PC-3 (cell line): ENCODE data around the gene TLNRD1. TPM values are rescaled to one million over a fixed set of nuclear protein-coding genes. Genes with fewer than 3 reads are reported as not detected.

Source experiments
- ATAC-seq: fragments of 200-7000 bp; cut with Tn5 transposase; 2 replicates; pipeline ENCODE4 v1.9.1; 2020; ENCODE audit warnings: mild to moderate bottlenecking, moderate library complexity
- BruUV-seq: library from RNA; stranded (reverse); fragments of 400-500 nt; replicated peaks from 2 replicates; lab custom pipeline; 2021; lab: Mats Ljungman, UMichigan
- CTCF ChIA-PET: fragments of 300-600 bp; sonication (Branson Sonifier 250); formaldehyde crosslinking; loops from one replicate; lab custom pipeline; 2022; ENCODE audit warnings: antibody characterized with exemption; lab: Charles Lee
- POLR2A ChIA-PET: fragments of 300-600 bp; sonication (Branson Sonifier 250); formaldehyde crosslinking; loops from one replicate; lab custom pipeline; 2022; ENCODE audit warnings: antibody characterized with exemption; ENCODE audit not compliant: unreplicated experiment; lab: Charles Lee
- DNase-seq: peaks from one replicate; pipeline ENCODE4 v3.0.0-alpha.2; 2015
- H2AFZ ChIP-seq: fragments of 300-600 bp; sonication (generic); 2 replicates; pipeline ENCODE4 v1.6.0; 2016; ENCODE audit warnings: antibody characterized with exemption, low read length
- H3F3A ChIP-seq: fragments of 300-600 bp; sonication (generic); one replicate; pipeline ENCODE4 v1.6.0; 2017; ENCODE audit warnings: antibody characterized with exemption, low read length, control low read depth, mild to moderate bottlenecking; ENCODE audit not compliant: unreplicated experiment
- H3K27ac ChIP-seq: fragments of 300-600 bp; sonication (generic); 2 replicates; pipeline ENCODE4 v1.5.1; 2016; ENCODE audit warnings: mild to moderate bottlenecking, low read length
- H3K27me3 ChIP-seq: fragments of 300-600 bp; sonication (generic); 2 replicates; pipeline ENCODE4 v1.6.1; 2016; ENCODE audit warnings: low read length, mixed read lengths
- H3K36me3 ChIP-seq: fragments of 300-600 bp; sonication (generic); 2 replicates; pipeline ENCODE4 v1.6.1; 2016; ENCODE audit warnings: low read depth, mixed run types, low read length, mixed read lengths
- H3K4me1 ChIP-seq: fragments of 300-600 bp; sonication (generic); 2 replicates; pipeline ENCODE4 v1.5.1; 2016; ENCODE audit warnings: low read length; ENCODE audit not compliant: insufficient read depth
- H3K4me2 ChIP-seq: fragments of 300-600 bp; sonication (generic); 2 replicates; pipeline ENCODE4 v1.6.0; 2016; ENCODE audit warnings: low read length
- H3K4me3 ChIP-seq: fragments of 300-600 bp; sonication (generic); 2 replicates; pipeline ENCODE4 v1.5.1; 2016; ENCODE audit warnings: mild to moderate bottlenecking, low read length, mixed read lengths
- H3K79me2 ChIP-seq: fragments of 300-600 bp; sonication (generic); 2 replicates; pipeline ENCODE4 v1.6.1; 2017; ENCODE audit warnings: low read length, mixed read lengths
- H3K9ac ChIP-seq: fragments of 300-600 bp; sonication (generic); 2 replicates; pipeline ENCODE4 v1.6.0; 2016; ENCODE audit warnings: mild to moderate bottlenecking, low read length
- H3K9me2 ChIP-seq: fragments of 300-600 bp; sonication (generic); replicated peaks from 2 replicates; pipeline ENCODE4 v1.6.1; 2016; ENCODE audit warnings: mixed run types, low read length, mixed read lengths
- H3K9me3 ChIP-seq: fragments of 300-600 bp; sonication (generic); 2 replicates; pipeline ENCODE4 v1.6.1; 2016; ENCODE audit warnings: low read length, mixed read lengths
- H4K20me1 ChIP-seq: fragments of 300-600 bp; sonication (generic); 2 replicates; pipeline ENCODE4 v1.6.1; 2016; ENCODE audit warnings: low read length, mixed read lengths
- CTCF ChIP-seq: fragments of 300-600 bp; sonication (generic); conservative IDR thresholded peaks from 2 replicates; pipeline ENCODE4 v1.5.1; 2017; ENCODE audit warnings: antibody characterized with exemption, low read depth, mild to moderate bottlenecking, low read length
- EZH2 ChIP-seq: fragments of 300-600 bp; sonication (generic); IDR thresholded peaks from one replicate; pipeline ENCODE4 v1.6.1; 2017; ENCODE audit warnings: antibody characterized with exemption, mild to moderate bottlenecking, low read length; ENCODE audit not compliant: unreplicated experiment
- EZH2phosphoT487 ChIP-seq: fragments of 300-600 bp; sonication (generic); IDR thresholded peaks from 2 replicates; pipeline ENCODE4 v1.6.1; 2018; ENCODE audit warnings: mild to moderate bottlenecking, antibody characterized with exemption, low read length, borderline replicate concordance
- intact Hi-C: fragments of 100-400 bp; cut with micrococcal nuclease; formaldehyde crosslinking; loops from 2 replicates; pipeline ENCODE4 v1.9.0; 2023
- total RNA-seq: library from RNA; depleted of rRNA; stranded (reverse); fragments of >200 nt; gene quantifications from 2 replicates; pipeline ENCODE4 v1.2.3, GENCODE V29; 2014

TLNRD1 gene
- total RNA-seq, 1 experiment from 2014 or later: 17.8 TPM

GRCh38 chr15:80970658-80971057, 30.1 kb upstream of the TLNRD1 start:
- peak; percentile 56 for ATAC-seq
- Histone ChIP-seq H3K9me2 (no peaks in the 10 kb centered on the region), H3K9ac (no peak overlapping the region), H3K27ac (peak overlapping the region; percentile 29), H3F3A (no peaks in the 10 kb centered on the region), H3K4me1 (peaks cover 19% of the 10 kb centered on the region), H2AFZ (no peak overlapping the region), H3K27me3 (no peaks in the 10 kb centered on the region), H3K79me2 (peaks cover 14% of the 10 kb centered on the region), H3K36me3 (peaks cover 4% of the 10 kb centered on the region; the same call in 1 of the 2 replicates), H3K4me3 (peak overlapping the region; percentile 5; the same call in 1 of the 2 replicates), H3K4me2 (peak overlapping the region; percentile 63), H3K9me3 (no peaks in the 10 kb centered on the region), H4K20me1 (no peaks in the 10 kb centered on the region)
- TF ChIP-seq CTCF (no peak), EZH2phosphoT487 (no peak), EZH2 (no peak)
- intact Hi-C loops: loop anchor here (1.0 to 10.0 kb wide), 7 partner anchors 56 to 515 kb away; no protein-coding TSS in a partner anchor
- ChIA-PET CTCF (interaction anchor here (1.2 kb wide), 2 partner anchors 194 to 403 kb away, joined by 5 to 9 read pairs; no protein-coding TSS in a partner anchor), POLR2A (no interaction called here)
- peak; percentile 76 for DNase-seq
- no TSS peak for BruUV-seq

GRCh38 chr15:80971143-80971542, 29.6 kb upstream of the TLNRD1 start:
- Histone ChIP-seq H3K9ac (no peak overlapping the region), H3K27ac (peak overlapping the region; percentile 11; the same call in 1 of the 2 replicates), H3K4me3 (no peak overlapping the region), H3K79me2 (peaks cover 15% of the 10 kb centered on the region), H3K9me2 (no peaks in the 10 kb centered on the region), H3K4me2 (peak overlapping the region; percentile 63), H3K4me1 (peaks cover 19% of the 10 kb centered on the region), H3K9me3 (no peaks in the 10 kb centered on the region), H3F3A (no peaks in the 10 kb centered on the region), H3K27me3 (no peaks in the 10 kb centered on the region), H3K36me3 (peaks cover 4% of the 10 kb centered on the region; the same call in 1 of the 2 replicates), H2AFZ (no peak overlapping the region), H4K20me1 (no peaks in the 10 kb centered on the region)
- intact Hi-C loops: loop anchor here (5.0 to 10.0 kb wide), 4 partner anchors 56 to 404 kb away; no protein-coding TSS in a partner anchor
- ChIA-PET CTCF (no interaction called here), POLR2A (no interaction called here)
- BruUV-seq: no TSS peak
- no peak for ATAC-seq
- no peak for DNase-seq
- TF ChIP-seq EZH2: no peak
- no peak for TF ChIP-seq EZH2phosphoT487
- no peak for TF ChIP-seq CTCF

DNA sequence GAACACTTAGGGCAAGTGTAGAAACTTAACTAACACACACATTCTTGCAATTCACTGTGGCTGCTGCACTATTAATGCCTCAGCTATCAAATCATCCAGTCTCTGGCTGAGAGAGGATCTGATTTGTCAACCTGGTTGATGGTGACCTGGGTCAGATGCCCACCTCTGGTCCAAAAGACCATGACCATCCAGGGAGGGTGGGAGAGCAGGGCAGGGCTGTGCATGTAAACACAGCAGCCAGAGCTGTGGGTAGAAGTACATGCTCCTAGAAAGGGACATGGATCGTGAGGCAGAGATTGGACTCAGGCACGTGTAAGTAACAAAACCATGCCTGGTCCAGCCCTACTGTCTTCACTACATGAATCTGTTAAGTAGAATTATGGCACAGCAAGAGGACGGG, 28.4 kb upstream of the TLNRD1 start:
- H3K9me3 ChIP-seq: no peaks in the 10 kb centered on the region
- DNase-seq (no peak), ATAC-seq (no peak)
- no TSS peak for BruUV-seq
- peaks cover 23% of the 10 kb centered on the region for H3K79me2 ChIP-seq
- H3K27me3 ChIP-seq: no peaks in the 10 kb centered on the region
- H2AFZ ChIP-seq: no peak overlapping the region
- H3K9me2 ChIP-seq: no peaks in the 10 kb centered on the region
- H4K20me1 ChIP-seq: no peaks in the 10 kb centered on the region
- H3K27ac ChIP-seq: no peak overlapping the region
- peaks cover 6% of the 10 kb centered on the region; the same call in 1 of the 2 replicates for H3K36me3 ChIP-seq
- H3K9ac ChIP-seq: no peak overlapping the region
- POLR2A ChIA-PET: no interaction called here
- H3F3A ChIP-seq: no peaks in the 10 kb centered on the region
- H3K4me1 ChIP-seq: peaks cover 19% of the 10 kb centered on the region
- no peak overlapping the region for H3K4me3 ChIP-seq
- TF ChIP-seq CTCF (no peak), EZH2 (no peak), EZH2phosphoT487 (no peak)
- intact Hi-C loops: loop anchor here (5.0 to 10.0 kb wide), 4 partner anchors 57 to 405 kb away; no protein-coding TSS in a partner anchor
- CTCF ChIA-PET: no interaction called here
- no peak overlapping the region for H3K4me2 ChIP-seq
